Measurements from ENCODE around the gene ITPR1.

DNA sequence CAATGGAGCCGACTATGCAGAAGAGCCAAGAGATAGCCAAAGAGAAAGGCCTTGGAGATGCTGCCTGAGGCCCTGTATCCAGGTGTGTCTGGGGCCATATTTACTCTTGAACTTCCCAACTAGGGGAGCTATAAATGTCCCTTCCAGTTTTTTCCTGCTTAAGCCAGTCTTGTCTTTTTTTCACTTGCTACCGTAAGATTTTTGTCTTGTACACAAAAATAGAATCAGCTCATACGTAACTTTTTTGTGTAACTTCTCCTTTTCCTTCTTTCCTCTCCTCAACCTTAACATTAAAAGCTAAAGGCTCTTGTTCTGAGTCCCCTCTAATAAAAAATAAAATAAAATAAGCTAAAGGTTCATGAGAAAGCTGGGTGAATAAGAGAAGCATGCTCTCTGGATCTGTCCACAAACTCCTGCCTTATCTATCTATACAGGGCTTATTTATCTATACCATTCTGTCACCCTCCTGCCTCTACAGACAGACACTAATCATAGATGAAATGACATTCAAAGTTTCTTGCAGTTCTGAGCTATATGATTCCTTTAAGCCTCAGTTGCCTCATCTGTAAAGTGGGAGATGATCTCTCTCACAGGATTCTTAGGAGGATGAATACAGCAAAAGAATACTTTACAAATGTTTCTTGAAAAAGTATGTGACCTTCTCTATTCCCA lies 30.6 kb upstream of the ITPR1 start:
- TF ChIP-seq, protein P1, sequence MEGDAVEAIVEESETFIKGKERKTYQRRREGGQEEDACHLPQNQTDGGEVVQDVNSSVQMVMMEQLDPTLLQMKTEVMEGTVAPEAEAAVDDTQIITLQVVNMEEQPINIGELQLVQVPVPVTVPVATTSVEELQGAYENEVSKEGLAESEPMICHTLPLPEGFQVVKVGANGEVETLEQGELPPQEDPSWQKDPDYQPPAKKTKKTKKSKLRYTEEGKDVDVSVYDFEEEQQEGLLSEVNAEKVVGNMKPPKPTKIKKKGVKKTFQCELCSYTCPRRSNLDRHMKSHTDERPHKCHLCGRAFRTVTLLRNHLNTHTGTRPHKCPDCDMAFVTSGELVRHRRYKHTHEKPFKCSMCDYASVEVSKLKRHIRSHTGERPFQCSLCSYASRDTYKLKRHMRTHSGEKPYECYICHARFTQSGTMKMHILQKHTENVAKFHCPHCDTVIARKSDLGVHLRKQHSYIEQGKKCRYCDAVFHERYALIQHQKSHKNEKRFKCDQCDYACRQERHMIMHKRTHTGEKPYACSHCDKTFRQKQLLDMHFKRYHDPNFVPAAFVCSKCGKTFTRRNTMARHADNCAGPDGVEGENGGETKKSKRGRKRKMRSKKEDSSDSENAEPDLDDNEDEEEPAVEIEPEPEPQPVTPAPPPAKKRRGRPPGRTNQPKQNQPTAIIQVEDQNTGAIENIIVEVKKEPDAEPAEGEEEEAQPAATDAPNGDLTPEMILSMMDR (IDR thresholded peaks at IDR 0.05): no peak
- TF ChIP-seq POLR2AphosphoS5 (IDR thresholded peaks at IDR 0.05) (no peak), POLR2A (IDR thresholded peaks at IDR 0.05) (no peak)
